HepG2 (cell line): ENCODE measurements around the gene CCDC121. TPM values are rescaled to one million over a fixed set of nuclear protein-coding genes. Genes with fewer than 3 reads are reported as not detected.

Source experiments
- AHDC1 ChIP-seq: sonication (generic); formaldehyde crosslinking; IDR thresholded peaks from 2 replicates; pipeline ENCODE4 v1.5.1; 2020; ENCODE audit warnings: mild to moderate bottlenecking, missing genetic modification reagents, borderline replicate concordance
- GFI1 ChIP-seq: sonication (generic); formaldehyde crosslinking; IDR thresholded peaks from 2 replicates; pipeline ENCODE4 v1.5.0; 2020; ENCODE audit warnings: missing genetic modification reagents, mild to moderate bottlenecking, borderline replicate concordance
- GMEB1 ChIP-seq: sonication (generic); formaldehyde crosslinking; IDR thresholded peaks from 2 replicates; pipeline ENCODE4 v1.5.1; 2020; ENCODE audit warnings: missing genetic modification reagents, mild to moderate bottlenecking, borderline replicate concordance
- LRRFIP1 ChIP-seq: sonication (generic); formaldehyde crosslinking; conservative IDR thresholded peaks from 2 replicates; pipeline ENCODE4 v1.4.0; 2020; ENCODE audit warnings: missing genetic modification reagents
- NCOA2 ChIP-seq: sonication (generic); formaldehyde crosslinking; IDR thresholded peaks from 2 replicates; pipeline ENCODE4 v1.8.0; 2022; ENCODE audit warnings: inconsistent platforms
- NR0B2 ChIP-seq: sonication (generic); formaldehyde crosslinking; IDR thresholded peaks from 2 replicates; pipeline ENCODE4 v1.4.0; 2020; ENCODE audit warnings: mild to moderate bottlenecking, missing genetic modification reagents
- PBX2 ChIP-seq: IDR thresholded peaks from 2 replicates; pipeline ENCODE4 v1.6.1; 2016; ENCODE audit warnings: control low read depth
- SALL1 ChIP-seq: sonication (generic); formaldehyde crosslinking; IDR thresholded peaks from 2 replicates; pipeline ENCODE4 v1.8.0; 2022; ENCODE audit warnings: mild to moderate bottlenecking, missing genetic modification reagents
- SRSF9 ChIP-seq: fragments of 200-400 bp; formaldehyde crosslinking; IDR thresholded peaks from 2 replicates; pipeline ENCODE4 v1.6.1; 2018; ENCODE audit warnings: borderline replicate concordance, mild to moderate bottlenecking, low read depth, low read length; ENCODE audit not compliant: insufficient read depth, poor library complexity, severe bottlenecking
- ZBTB26 ChIP-seq: IDR thresholded peaks from 2 replicates; pipeline ENCODE4 v1.6.1; 2016; ENCODE audit warnings: missing compliant biosample characterization, missing genetic modification reagents, borderline replicate concordance
- ZNF629 ChIP-seq: sonication (generic); formaldehyde crosslinking; conservative IDR thresholded peaks from 2 replicates; pipeline ENCODE4 v1.5.0; 2020; ENCODE audit warnings: missing genetic modification reagents
- ZNF790 ChIP-seq: sonication (generic); formaldehyde crosslinking; IDR thresholded peaks from 2 replicates; pipeline ENCODE4 v1.8.0; 2022; ENCODE audit warnings: missing genetic modification reagents, mild to moderate bottlenecking, borderline replicate concordance
- ZNF839 ChIP-seq: sonication (generic); formaldehyde crosslinking; IDR thresholded peaks from 2 replicates; pipeline ENCODE4 v1.4.0; 2020; ENCODE audit warnings: missing genetic modification reagents, mild to moderate bottlenecking, borderline replicate concordance
- polyA plus RNA-seq, 8 experiments: library from polyadenylated mRNA; depleted of rRNA in 3 of 8; stranded (reverse) in 7 of 8; unstranded in 1 of 8; fragments of >200 nt; fragmentation: Illumina TruSeq in 4 of 8; extraction: Trizol in 4 of 8; gene quantifications; 2 replicates each; pipeline versions ENCODE4 v1.2.1 to v1.2.3, GENCODE V29; 2011 to 2016; ENCODE audit warnings: low read depth in 4 of 8, missing spikeins in 1 of 8, mixed read lengths in 1 of 8; ENCODE audit not compliant: insufficient read depth in 1 of 8
- total RNA-seq, 5 experiments: library from RNA; depleted of rRNA; stranded (reverse); fragments of >200 nt; fragmentation: Illumina TruSeq; extraction: Trizol; gene quantifications; 2 replicates each; pipeline ENCODE4 v1.2.3, GENCODE V29; 2016; ENCODE audit warnings: low read depth in 1 of 5

CCDC121 gene
- total and polyA plus RNA-seq, 2 of the 13 experiments (the other 11 are each of a cell fraction or from before 2014, with no cell fraction given), result 1.9 to 3.0 TPM

- TF ChIP-seq GMEB1 (CRISPR knock-in tag) (peak; percentile 82; the same call in 1 of the 2 replicates), NCOA2 (CRISPR knock-in tag) (peak; percentile 72), ZBTB26 (CRISPR knock-in tag) (peak; percentile 75; the same call in 1 of the 2 replicates), GFI1 (peak; percentile 80; the same call in 1 of the 2 replicates), ZNF839 (CRISPR knock-in tag) (peak; percentile 98; the same call in 1 of the 2 replicates), AHDC1 (CRISPR knock-in tag) (peak; percentile 42; the same call in 1 of the 2 replicates), NR0B2 (CRISPR knock-in tag) (no peak; the same call in 1 of the 2 replicates), SALL1 (CRISPR knock-in tag) (peak; percentile 93), ZNF790 (CRISPR knock-in tag) (0 out of 2 replicates have a peak, but pooled peaks have one; percentile 52), PBX2 (CRISPR knock-in tag) (no peak), LRRFIP1 (CRISPR knock-in tag) (no peak), ZNF629 (peak; percentile 42; the same call in 1 of the 2 replicates), SRSF9 (no peak)
Measured at GRCh38 chr2:27663285-27664153, 34.7 kb upstream of the CCDC121 start, which contains the start of the genes SLC4A1AP and SUPT7L (continued).
